ENCODE measurements around the gene WDR88.

WDR88 gene

DNA sequence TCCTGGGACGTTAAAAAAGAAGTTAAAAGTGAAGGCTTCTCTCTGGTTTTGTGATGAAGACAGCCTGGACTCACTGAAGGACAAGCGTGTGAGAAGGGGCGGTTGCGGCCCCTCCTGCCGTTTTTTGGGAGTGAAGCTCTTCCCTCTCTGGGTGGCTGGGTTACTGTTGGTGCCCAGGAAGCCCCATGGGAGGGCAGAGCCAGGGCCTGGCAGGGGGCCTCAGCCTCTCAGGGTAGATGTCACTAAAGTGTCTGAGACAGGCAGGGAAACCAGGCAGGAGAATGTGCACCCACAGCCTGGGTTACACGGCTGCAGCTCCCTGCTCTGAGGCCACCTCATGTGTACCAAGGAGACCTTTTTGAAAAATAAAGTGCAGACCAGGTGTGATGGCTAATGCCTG, 1.5 kb upstream of the WDR88 start:
- no peak for DNase-seq
- H3K27me3 ChIP-seq = peaks cover 0 to 13% of the 10 kb centered on the region in 2 donors
- H3K27ac ChIP-seq = no peak overlapping the region
- H3K36me3 ChIP-seq = peaks cover 43 to 65% (median 46%) of the 10 kb centered on the region in 3 donors
- no peak overlapping the region for H3K4me3 ChIP-seq
- intact Hi-C loops (cut with DNase I; ENCODE audit: low total_unique reads) = no loop called here
- TF ChIP-seq, protein P1, sequence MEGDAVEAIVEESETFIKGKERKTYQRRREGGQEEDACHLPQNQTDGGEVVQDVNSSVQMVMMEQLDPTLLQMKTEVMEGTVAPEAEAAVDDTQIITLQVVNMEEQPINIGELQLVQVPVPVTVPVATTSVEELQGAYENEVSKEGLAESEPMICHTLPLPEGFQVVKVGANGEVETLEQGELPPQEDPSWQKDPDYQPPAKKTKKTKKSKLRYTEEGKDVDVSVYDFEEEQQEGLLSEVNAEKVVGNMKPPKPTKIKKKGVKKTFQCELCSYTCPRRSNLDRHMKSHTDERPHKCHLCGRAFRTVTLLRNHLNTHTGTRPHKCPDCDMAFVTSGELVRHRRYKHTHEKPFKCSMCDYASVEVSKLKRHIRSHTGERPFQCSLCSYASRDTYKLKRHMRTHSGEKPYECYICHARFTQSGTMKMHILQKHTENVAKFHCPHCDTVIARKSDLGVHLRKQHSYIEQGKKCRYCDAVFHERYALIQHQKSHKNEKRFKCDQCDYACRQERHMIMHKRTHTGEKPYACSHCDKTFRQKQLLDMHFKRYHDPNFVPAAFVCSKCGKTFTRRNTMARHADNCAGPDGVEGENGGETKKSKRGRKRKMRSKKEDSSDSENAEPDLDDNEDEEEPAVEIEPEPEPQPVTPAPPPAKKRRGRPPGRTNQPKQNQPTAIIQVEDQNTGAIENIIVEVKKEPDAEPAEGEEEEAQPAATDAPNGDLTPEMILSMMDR (IDR thresholded peaks at IDR 0.05) = no peak
- H3K4me1 ChIP-seq = no peaks in the 10 kb centered on the region
- no peaks in the 10 kb centered on the region for H3K9me3 ChIP-seq

DNA sequence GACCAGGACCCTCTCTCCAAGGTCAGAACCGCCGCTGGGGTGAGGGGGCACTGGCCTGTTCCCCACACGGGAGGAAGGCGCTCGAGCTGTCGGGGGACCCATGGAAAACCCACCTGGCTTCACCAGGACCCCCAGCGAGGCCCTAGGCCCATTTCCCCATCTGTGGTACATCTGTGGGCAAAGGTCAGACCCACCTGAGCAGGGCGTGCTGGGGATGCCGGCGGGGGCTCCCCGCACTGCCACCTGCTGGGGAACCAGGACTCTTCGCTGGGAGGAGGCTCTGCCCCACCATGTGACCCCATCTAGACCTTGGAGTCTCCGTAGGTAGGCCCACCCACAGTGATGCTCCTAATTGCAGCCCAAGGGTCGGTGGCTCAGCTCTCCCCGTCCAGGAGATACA, 511 bp downstream of the WDR88 start:
- intact Hi-C loops (cut with DNase I; ENCODE audit: low total_unique reads) = no loop called here
- Histone ChIP-seq H3K9me3 (no peaks in the 10 kb centered on the region), H3K27me3 (peaks cover 0 to 21% of the 10 kb centered on the region in 2 donors), H3K4me1 (no peaks in the 10 kb centered on the region), H3K36me3 (peaks cover 32 to 50% (median 33%) of the 10 kb centered on the region in 3 donors), H3K4me3 (no peak overlapping the region), H3K27ac (no peak overlapping the region)
- DNase-seq = no peak
- TF ChIP-seq, protein P1 (IDR thresholded peaks at IDR 0.05) = no peak

DNA sequence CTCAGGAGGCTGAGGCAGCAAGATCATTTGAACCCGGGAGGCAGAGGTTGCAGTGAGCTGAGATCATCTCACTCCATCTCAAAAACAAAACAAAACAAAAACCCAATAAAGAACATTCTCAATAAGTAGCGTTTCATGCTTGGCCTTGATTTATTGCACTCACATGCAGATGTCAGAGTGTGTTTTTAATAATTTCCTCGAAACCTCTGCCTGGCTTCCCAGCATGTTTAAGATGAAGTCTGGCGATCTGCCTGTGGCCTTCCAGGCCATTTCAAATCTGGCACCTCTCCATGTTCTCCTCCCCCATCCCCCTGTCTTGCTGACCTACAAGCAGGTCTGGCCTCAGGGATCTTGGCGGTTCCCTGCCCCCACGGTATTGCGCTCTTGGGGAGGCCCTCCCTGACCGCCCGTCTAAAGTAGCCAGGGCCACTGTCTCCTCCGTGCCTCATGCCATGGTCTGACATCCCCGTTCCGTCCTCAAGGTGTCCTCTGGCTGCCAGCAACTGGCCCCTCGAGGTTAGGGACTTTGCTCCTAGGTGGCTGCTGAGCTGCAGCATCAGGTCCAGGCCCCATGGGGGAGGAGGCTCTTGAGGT, 1.6 kb downstream of the WDR88 start:
- peaks cover 21 to 39% (median 21%) of the 10 kb centered on the region in 3 donors for H3K36me3 ChIP-seq
- intact Hi-C loops (cut with DNase I; ENCODE audit: low total_unique reads) = no loop called here
- DNase-seq = no peak
- H3K4me1 ChIP-seq = no peaks in the 10 kb centered on the region
- peaks cover 0 to 27% of the 10 kb centered on the region in 2 donors for H3K27me3 ChIP-seq
- no peaks in the 10 kb centered on the region for H3K9me3 ChIP-seq
- no peak overlapping the region for H3K27ac ChIP-seq
- H3K4me3 ChIP-seq = no peak overlapping the region
- TF ChIP-seq, protein P1 (IDR thresholded peaks at IDR 0.05) = no peak

DNA sequence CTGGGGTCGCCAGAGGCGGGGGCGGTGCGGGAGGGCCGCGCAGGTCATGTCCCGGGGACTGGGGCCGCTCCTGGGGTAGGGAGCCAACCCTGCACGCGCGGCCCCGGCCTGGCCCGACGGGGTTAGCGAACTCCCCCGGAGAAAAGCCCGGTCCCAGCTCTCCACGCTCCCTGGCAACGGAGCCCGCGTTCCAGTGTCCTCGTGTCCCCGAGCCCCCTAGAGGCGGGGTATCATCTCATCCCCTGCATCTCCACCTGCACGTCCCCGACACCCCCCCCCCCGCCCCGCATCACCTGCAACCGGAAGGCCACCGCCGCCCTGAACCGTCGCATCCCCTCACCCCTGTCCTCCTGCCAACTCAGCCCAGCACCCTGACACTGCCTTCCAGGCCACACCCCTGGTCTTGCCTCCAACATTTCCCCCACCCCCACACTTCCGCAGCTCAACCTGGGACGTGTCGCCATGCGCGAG, 2.7 kb downstream of the WDR88 start:
- Histone ChIP-seq H3K27me3 (peaks cover 0 to 37% of the 10 kb centered on the region in 2 donors), H3K27ac (no peak overlapping the region), H3K36me3 (peaks cover 11 to 28% (median 13%) of the 10 kb centered on the region in 3 donors), H3K4me1 (no peaks in the 10 kb centered on the region), H3K9me3 (no peaks in the 10 kb centered on the region), H3K4me3 (no peak overlapping the region)
- intact Hi-C loops (cut with DNase I; ENCODE audit: low total_unique reads) = no loop called here
- no peak for DNase-seq
- TF ChIP-seq, protein P1 (IDR thresholded peaks at IDR 0.05) = no peak

DNA sequence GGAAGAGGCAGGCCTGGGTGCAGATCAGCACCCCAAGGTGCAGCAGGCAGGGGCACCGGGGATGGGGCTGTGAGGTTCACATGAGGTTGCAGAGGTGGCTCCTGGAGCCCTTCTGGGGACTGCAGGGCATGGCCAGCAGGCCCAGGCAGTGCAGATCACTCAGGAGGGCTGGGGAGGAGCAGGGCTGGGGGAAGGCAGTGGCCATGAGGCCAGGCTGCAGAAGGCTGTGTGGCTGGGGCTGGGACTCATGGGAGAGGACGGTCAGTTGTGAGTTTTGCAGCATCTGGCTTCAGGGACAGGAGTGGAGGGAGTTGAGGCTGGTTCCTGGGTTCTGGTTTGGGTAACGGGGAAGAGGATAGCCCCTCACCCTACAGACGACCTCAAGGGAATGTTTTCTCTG, 7.3 kb downstream of the WDR88 start:
- no peaks in the 10 kb centered on the region for H3K9me3 ChIP-seq
- H3K27me3 ChIP-seq = peaks cover 0 to 51% of the 10 kb centered on the region in 2 donors
- H3K4me1 ChIP-seq = no peaks in the 10 kb centered on the region
- TF ChIP-seq, protein P1 (IDR thresholded peaks at IDR 0.05) = no peak
- DNase-seq = no peak
- no peak overlapping the region for H3K4me3 ChIP-seq
- no peaks in the 10 kb centered on the region for H3K36me3 ChIP-seq
- intact Hi-C loops (cut with DNase I; ENCODE audit: low total_unique reads) = no loop called here
- H3K27ac ChIP-seq = no peak overlapping the region
